Vagina (tissue), 2 donors: ENCODE results near the gene RADIL. TPM values are rescaled to one million over a fixed set of nuclear protein-coding genes. Genes with fewer than 3 reads are reported as not detected.

ENCODE experiments used
- DNase-seq, 2 donors: peaks; one replicate each; pipeline ENCODE4 v3.0.0-alpha.2; 2017; ENCODE audit errors: extremely low spot score in 2 of 2
- H3K27ac ChIP-seq: fragments of 200-600 bp; sonication (generic); one replicate; pipeline ENCODE4 v1.5.1; 2019
- H3K27me3 ChIP-seq: fragments of 200-600 bp; sonication (generic); one replicate; pipeline ENCODE4 v1.5.1; 2019
- H3K36me3 ChIP-seq, 2 donors: fragments of 200-600 bp; sonication (generic); one replicate each; pipeline ENCODE4 v1.5.1; 2017 to 2019
- H3K4me1 ChIP-seq: fragments of 200-600 bp; sonication (generic); one replicate; pipeline ENCODE4 v1.5.1; 2019
- H3K4me3 ChIP-seq, 2 donors: fragments of 200-600 bp; sonication (generic); 1 replicate in 1 of 2; 2 replicates in 1 of 2; pipeline ENCODE4 v1.5.1; 2016 to 2019
- H3K9me3 ChIP-seq: fragments of 200-600 bp; sonication (generic); one replicate; pipeline ENCODE4 v1.5.1; 2019
- CTCF ChIP-seq, 3 experiments: fragments of 450-650 bp in 2 of 3; fragments of 200-600 bp in 1 of 3; sonication (generic) in 1 of 3; IDR thresholded peaks; one replicate each; pipeline ENCODE4 v1.5.1; 2017 to 2019; ENCODE audit warnings: antibody characterized with exemption in 3 of 3, mild to moderate bottlenecking in 2 of 3, moderate library complexity in 2 of 3
- POLR2A ChIP-seq, 2 donors: fragments of 450-650 bp; IDR thresholded peaks; one replicate each; pipeline ENCODE4 v1.6.1; 2017; ENCODE audit warnings: antibody characterized with exemption in 2 of 2, mild to moderate bottlenecking in 2 of 2, moderate library complexity in 2 of 2
- POLR2AphosphoS5 ChIP-seq, 2 donors: sonication (generic); formaldehyde crosslinking; IDR thresholded peaks; one replicate each; pipeline ENCODE4 v1.9.0; 2017; ENCODE audit warnings: antibody characterized with exemption in 2 of 2, mild to moderate bottlenecking in 2 of 2, low read depth in 1 of 2; ENCODE audit not compliant: insufficient read depth in 1 of 2
- intact Hi-C: fragments of 100-400 bp; cut with DNase I; formaldehyde crosslinking; loops from one replicate; pipeline ENCODE4 v1.15.1; 2023
- total RNA-seq: library from RNA; depleted of rRNA; stranded (reverse); fragments of >200 nt; gene quantifications from one replicate; pipeline ENCODE4 v1.2.3, GENCODE V29; 2016

RADIL gene
- total RNA-seq, 1 donor from 2014 or later: 16.5 TPM

GRCh38 chr7:4820405-4820966 lies 63.0 kb downstream of the RADIL start:
- Histone ChIP-seq H3K36me3 (no peaks in the 10 kb centered on the region), H3K4me1 (peaks cover 9% of the 10 kb centered on the region), H3K27ac (no peak overlapping the region), H3K9me3 (no peaks in the 10 kb centered on the region), H3K27me3 (no peaks in the 10 kb centered on the region), H3K4me3 (no peak overlapping the region)
- no peak for TF ChIP-seq POLR2A (IDR thresholded peaks at IDR 0.05)
- no peak for TF ChIP-seq CTCF (IDR thresholded peaks at IDR 0.05)
- TF ChIP-seq POLR2AphosphoS5 (IDR thresholded peaks at IDR 0.05; ENCODE audit: insufficient read depth in 1 of 2, low read depth in 1 of 2): no peak
- intact Hi-C loops: loop anchor here (10.0 kb wide), 1 partner anchor 64 kb away; the partner anchor contains the start of gene RADIL
- DNase-seq: no peak

- intact Hi-C loops: loop anchor here (10.0 kb wide), 1 partner anchor 65 kb away; the partner anchor contains the start of gene RADIL
- Histone ChIP-seq H3K4me1 (peaks cover 9% of the 10 kb centered on the region), H3K36me3 (no peaks in the 10 kb centered on the region), H3K27ac (peak overlapping the region; percentile 2), H3K9me3 (no peaks in the 10 kb centered on the region), H3K4me3 (no peak overlapping the region), H3K27me3 (no peaks in the 10 kb centered on the region)
- no peak for DNase-seq
- TF ChIP-seq POLR2AphosphoS5 (IDR thresholded peaks at IDR 0.05; ENCODE audit: insufficient read depth in 1 of 2, low read depth in 1 of 2) (no peak), CTCF (IDR thresholded peaks at IDR 0.05) (no peak), POLR2A (IDR thresholded peaks at IDR 0.05) (no peak)
These were observed 63.7 kb downstream of the RADIL start for GRCh38 chr7:4819560-4820404.

GRCh38 chr7:4818000-4818794 lies 65.3 kb downstream of the RADIL start:
- no peak overlapping the region for H3K4me3 ChIP-seq
- intact Hi-C loops: no loop called here
- no peaks in the 10 kb centered on the region for H3K36me3 ChIP-seq
- H3K27me3 ChIP-seq: no peaks in the 10 kb centered on the region
- no peaks in the 10 kb centered on the region for H3K9me3 ChIP-seq
- TF ChIP-seq POLR2A (IDR thresholded peaks at IDR 0.05) (no peak), POLR2AphosphoS5 (IDR thresholded peaks at IDR 0.05; ENCODE audit: insufficient read depth in 1 of 2, low read depth in 1 of 2) (no peak), CTCF (IDR thresholded peaks at IDR 0.05) (no peak)
- DNase-seq: no peak
- peaks cover 9% of the 10 kb centered on the region for H3K4me1 ChIP-seq
- H3K27ac ChIP-seq: no peak overlapping the region

GRCh38 chr7:4817178-4817901 lies 66.2 kb downstream of the RADIL start:
- Histone ChIP-seq H3K4me3 (no peak overlapping the region), H3K27me3 (no peaks in the 10 kb centered on the region), H3K4me1 (peaks cover 9% of the 10 kb centered on the region), H3K9me3 (no peaks in the 10 kb centered on the region), H3K27ac (no peak overlapping the region), H3K36me3 (no peaks in the 10 kb centered on the region)
- no peak for DNase-seq
- TF ChIP-seq CTCF (IDR thresholded peaks at IDR 0.05) (no peak), POLR2A (IDR thresholded peaks at IDR 0.05) (no peak), POLR2AphosphoS5 (IDR thresholded peaks at IDR 0.05; ENCODE audit: insufficient read depth in 1 of 2, low read depth in 1 of 2) (no peak)
- intact Hi-C loops: no loop called here
